Endothelial cell of umbilical vein (primary cell): ENCODE data around the gene PRSS53.

Source experiments
- CTCF ChIP-seq, 2 donors: IDR thresholded peaks; 1 replicate in 1 of 2; 2 replicates in 1 of 2; pipeline ENCODE4 v1.5.1; 2011; ENCODE audit warnings: low read length in 2 of 2, mild to moderate bottlenecking in 2 of 2, moderate library complexity in 2 of 2, control low read depth in 1 of 2, inconsistent platforms in 1 of 2, low read depth in 1 of 2; ENCODE audit not compliant: insufficient read depth in 1 of 2; ENCODE audit errors: extremely low read depth in 1 of 2
- JUN ChIP-seq: IDR thresholded peaks from 2 replicates; pipeline ENCODE4 v1.6.1; 2011; ENCODE audit warnings: borderline replicate concordance, low read depth; ENCODE audit not compliant: insufficient read length, insufficient read depth

- TF ChIP-seq CTCF (IDR thresholded peaks at IDR 0.05; ENCODE audit: extremely low read depth in 1 of 2, insufficient read depth in 1 of 2, low read depth in 1 of 2, low read length in 2 of 2) (no peak), JUN (no peak)
These were observed 42.7 kb upstream of the PRSS53 start for GRCh38 chr16:31131416-31131815.
